HL-60 (cell line): ENCODE data around the gene WT1.

ENCODE experiments used
- DNase-seq, 2 experiments: peaks; one replicate each; pipeline ENCODE4 v3.0.0-alpha.2; 2010 to 2020; ENCODE audit warnings: low read depth in 1 of 2, low spot score in 1 of 2
- H3K27ac ChIP-seq: fragments of 250-450 bp; sonication (Bioruptor Pico); replicated peaks from 2 replicates; pipeline ENCODE4 v1.5.1; 2020; ENCODE audit warnings: mild to moderate bottlenecking, moderate library complexity
- H3K27me3 ChIP-seq: fragments of 250-450 bp; sonication (Bioruptor Pico); 2 replicates; pipeline ENCODE4 v1.5.1; 2021; ENCODE audit warnings: mild to moderate bottlenecking, moderate library complexity; ENCODE audit not compliant: insufficient read depth, poor library complexity, severe bottlenecking
- H3K4me3 ChIP-seq: replicated peaks from 2 replicates; pipeline ENCODE4 v1.5.1; 2011; ENCODE audit warnings: mild to moderate bottlenecking, control low read depth, low read length; ENCODE audit not compliant: insufficient read depth
- GABPA ChIP-seq: IDR thresholded peaks from 2 replicates; pipeline ENCODE4 v1.6.1; 2012; ENCODE audit warnings: low read depth
- POLR2AphosphoS5 ChIP-seq: IDR thresholded peaks from 2 replicates; pipeline ENCODE4 v1.6.1; 2012; ENCODE audit warnings: low read depth
- REST ChIP-seq: IDR thresholded peaks from 2 replicates; pipeline ENCODE4 v1.6.1; 2012; ENCODE audit warnings: low read depth; ENCODE audit not compliant: insufficient replicate concordance
- SPI1 ChIP-seq: IDR thresholded peaks from 2 replicates; pipeline ENCODE4 v1.6.1; 2012; ENCODE audit warnings: low read depth, mild to moderate bottlenecking, borderline replicate concordance
- TF ChIP-seq, protein P1 (sequence below): IDR thresholded peaks from one replicate; pipeline ENCODE4 v1.5.1; 2011; ENCODE audit warnings: low read length, control low read depth, inconsistent platforms; ENCODE audit not compliant: insufficient read depth

WT1 gene

DNA sequence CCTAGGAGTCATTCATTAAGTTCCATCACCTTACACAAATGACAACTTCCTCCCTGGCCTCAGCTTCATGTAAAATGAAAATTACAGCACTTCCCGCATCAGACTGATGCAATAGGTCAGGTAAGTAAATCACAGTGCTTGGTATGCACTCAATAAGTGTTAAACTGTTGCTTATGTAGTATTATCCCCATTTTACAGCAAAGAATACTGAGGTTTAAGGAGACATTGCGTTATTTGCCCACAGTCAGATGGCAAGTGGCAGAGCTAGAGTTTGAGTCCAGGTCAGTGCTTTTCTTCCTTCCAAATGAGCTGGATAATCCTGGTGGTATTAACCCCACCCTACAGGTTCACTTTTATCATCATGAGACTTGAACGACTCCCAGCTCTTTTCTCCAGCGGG lies 29.7 kb downstream of the WT1 start:
- H3K27ac ChIP-seq = no peak overlapping the region
- H3K27me3 ChIP-seq = no peaks in the 10 kb centered on the region
- DNase-seq = no peak
- TF ChIP-seq REST = no peak
- TF ChIP-seq GABPA = no peak
- TF ChIP-seq, protein P1, sequence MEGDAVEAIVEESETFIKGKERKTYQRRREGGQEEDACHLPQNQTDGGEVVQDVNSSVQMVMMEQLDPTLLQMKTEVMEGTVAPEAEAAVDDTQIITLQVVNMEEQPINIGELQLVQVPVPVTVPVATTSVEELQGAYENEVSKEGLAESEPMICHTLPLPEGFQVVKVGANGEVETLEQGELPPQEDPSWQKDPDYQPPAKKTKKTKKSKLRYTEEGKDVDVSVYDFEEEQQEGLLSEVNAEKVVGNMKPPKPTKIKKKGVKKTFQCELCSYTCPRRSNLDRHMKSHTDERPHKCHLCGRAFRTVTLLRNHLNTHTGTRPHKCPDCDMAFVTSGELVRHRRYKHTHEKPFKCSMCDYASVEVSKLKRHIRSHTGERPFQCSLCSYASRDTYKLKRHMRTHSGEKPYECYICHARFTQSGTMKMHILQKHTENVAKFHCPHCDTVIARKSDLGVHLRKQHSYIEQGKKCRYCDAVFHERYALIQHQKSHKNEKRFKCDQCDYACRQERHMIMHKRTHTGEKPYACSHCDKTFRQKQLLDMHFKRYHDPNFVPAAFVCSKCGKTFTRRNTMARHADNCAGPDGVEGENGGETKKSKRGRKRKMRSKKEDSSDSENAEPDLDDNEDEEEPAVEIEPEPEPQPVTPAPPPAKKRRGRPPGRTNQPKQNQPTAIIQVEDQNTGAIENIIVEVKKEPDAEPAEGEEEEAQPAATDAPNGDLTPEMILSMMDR = no peak
- no peak for TF ChIP-seq SPI1
- TF ChIP-seq POLR2AphosphoS5 = no peak
- H3K4me3 ChIP-seq = no peak overlapping the region

DNA sequence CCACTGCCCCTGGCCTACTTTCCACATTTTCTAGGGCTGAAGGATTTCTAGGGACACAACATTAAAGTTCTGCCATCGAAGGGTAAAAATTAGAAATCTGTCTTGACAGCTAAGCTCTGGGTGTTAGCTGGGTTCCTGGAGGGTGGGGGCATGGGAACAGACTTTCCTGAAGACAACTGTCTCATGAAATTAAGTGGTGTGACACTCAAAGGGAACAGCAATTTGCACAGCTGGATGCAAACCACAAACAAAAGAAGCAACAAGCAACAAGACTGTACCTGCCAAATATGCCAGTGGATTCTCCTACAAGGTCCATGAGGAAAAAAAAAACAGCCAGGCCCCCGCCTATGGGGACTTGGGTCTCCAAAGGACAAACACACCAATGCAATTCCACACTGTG lies 32.5 kb downstream of the WT1 start:
- Histone ChIP-seq H3K27me3 (no peaks in the 10 kb centered on the region), H3K27ac (no peak overlapping the region), H3K4me3 (no peak overlapping the region)
- TF ChIP-seq SPI1 = no peak
- no peak for TF ChIP-seq POLR2AphosphoS5
- no peak for DNase-seq

DNA sequence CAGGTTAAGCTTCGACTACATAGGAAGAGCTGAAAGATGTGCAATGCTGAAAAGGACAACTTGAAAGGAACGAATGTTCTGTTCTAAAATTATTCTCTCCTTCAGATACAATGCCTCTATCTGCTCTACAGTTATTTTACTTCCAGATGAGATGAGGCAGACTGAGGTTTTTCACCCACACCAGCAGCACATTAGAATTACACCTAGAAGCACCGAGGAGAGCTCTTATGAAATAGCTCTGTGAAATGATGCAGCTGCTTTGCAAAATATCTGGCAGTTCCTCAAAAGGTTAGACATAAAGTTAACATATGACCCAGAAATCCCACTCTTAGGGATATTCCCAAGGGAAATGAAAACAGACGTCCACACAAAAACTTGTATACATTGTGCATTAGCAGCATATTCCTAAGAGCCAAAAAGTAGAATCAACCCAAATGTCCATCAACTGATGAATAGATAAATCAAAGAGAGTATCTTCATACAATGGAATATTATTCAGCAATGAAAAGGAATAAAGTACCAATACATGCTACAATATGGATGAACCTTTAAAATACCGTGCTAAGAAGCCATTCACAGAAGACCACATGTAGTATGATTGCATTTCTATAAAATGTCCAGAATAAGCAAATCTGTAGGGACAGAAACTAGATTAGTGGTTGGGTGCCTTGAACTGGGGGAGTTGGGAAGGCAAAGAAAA lies 34.5 kb downstream of the WT1 start:
- Histone ChIP-seq H3K27ac (0 out of 2 replicates have a peak overlapping the region, but pooled peaks have one; percentile 14), H3K4me3 (no peak overlapping the region), H3K27me3 (no peaks in the 10 kb centered on the region)
- DNase-seq = peak in 1 of 2 experiments; percentile 62
- TF ChIP-seq POLR2AphosphoS5 (no peak), SPI1 (peak; percentile 82), GABPA (no peak), REST (peak; percentile 19)

- no peak for TF ChIP-seq REST
- no peak for TF ChIP-seq POLR2AphosphoS5
- TF ChIP-seq, protein P1 = no peak
- no peak for TF ChIP-seq SPI1
- no peak for TF ChIP-seq GABPA
- DNase-seq = peak in 1 of 2 experiments; percentile 35
- H3K27ac ChIP-seq = 0 out of 2 replicates have a peak overlapping the region, but pooled peaks have one; percentile 14
Measured at GRCh38 chr11:32400196-32400595, 35.1 kb downstream of the WT1 start.

More at GRCh38 chr11:32400196-32400595, 35.1 kb downstream of the WT1 start:
- H3K4me3 ChIP-seq = no peak overlapping the region
- H3K27me3 ChIP-seq = no peaks in the 10 kb centered on the region
